K562 (cell line): ENCODE measurements around the gene HJV. TPM values are rescaled to one million over a fixed set of nuclear protein-coding genes. Genes with fewer than 3 reads are reported as not detected.
A peak's percentile ranks its signal among the peaks of the same experiment; 100 is the strongest.

Experiments used
- CREBBP ChIP-seq: IDR thresholded peaks from one replicate; pipeline ENCODE4 v1.6.1; 2012; ENCODE audit warnings: low read depth, mild to moderate bottlenecking, control low read depth, inconsistent platforms, low read length
- ID3 ChIP-seq, 2 experiments: fragments of 250-450 bp in 1 of 2; fragments of 450-650 bp in 1 of 2; sonication (Bioruptor Pico) in 1 of 2; IDR thresholded peaks; 2 replicates each; pipeline versions ENCODE4 v1.6.1 to v1.8.0; 2016 to 2021; ENCODE audit warnings: mild to moderate bottlenecking in 2 of 2, moderate library complexity in 2 of 2, missing compliant biosample characterization in 1 of 2, missing genetic modification characterization in 1 of 2
- IFI16 ChIP-seq: fragments of 250-450 bp; sonication (Bioruptor Pico); IDR thresholded peaks from 2 replicates; pipeline ENCODE4 v2.1.2; 2022; ENCODE audit warnings: mild to moderate bottlenecking, inconsistent platforms
- NCOA2 ChIP-seq, 2 experiments: fragments of 450-650 bp; IDR thresholded peaks; 2 replicates each; pipeline ENCODE4 v1.6.1; 2018; ENCODE audit warnings: mild to moderate bottlenecking in 2 of 2, moderate library complexity in 1 of 2; ENCODE audit not compliant: partially characterized antibody in 2 of 2
- RBFOX2 ChIP-seq: fragments of 200-400 bp; formaldehyde crosslinking; IDR thresholded peaks from 2 replicates; pipeline ENCODE4 v1.6.1; 2017; ENCODE audit warnings: low read depth, mild to moderate bottlenecking, low read length, moderate library complexity
- SFPQ ChIP-seq: fragments of 200-400 bp; formaldehyde crosslinking; IDR thresholded peaks from 2 replicates; pipeline ENCODE4 v1.6.1; 2017; ENCODE audit warnings: mild to moderate bottlenecking, low read depth, low read length, moderate library complexity
- SMARCE1 ChIP-seq: fragments of 450-650 bp; IDR thresholded peaks from 2 replicates; pipeline ENCODE4 v1.7.1; 2016; ENCODE audit warnings: mild to moderate bottlenecking
- THRAP3 ChIP-seq: fragments of 450-650 bp; IDR thresholded peaks from 2 replicates; pipeline ENCODE4 v1.6.1; 2016; ENCODE audit warnings: mild to moderate bottlenecking, inconsistent platforms, borderline replicate concordance
- U2AF2 ChIP-seq: fragments of 200-400 bp; formaldehyde crosslinking; optimal IDR thresholded peaks from 2 replicates; pipeline ENCODE3; 2017; ENCODE audit warnings: low read depth, mild to moderate bottlenecking, low read length
- ZNF12 ChIP-seq: sonication (generic); formaldehyde crosslinking; IDR thresholded peaks from 2 replicates; pipeline ENCODE4 v1.4.0; 2020; ENCODE audit warnings: mild to moderate bottlenecking, missing genetic modification reagents
- ZNF277 ChIP-seq: fragments of 250-450 bp; sonication (Bioruptor Pico); IDR thresholded peaks from 2 replicates; pipeline ENCODE4 v1.8.0; 2022; ENCODE audit warnings: inconsistent platforms, mild to moderate bottlenecking, moderate library complexity, borderline replicate concordance
- ZNF408 ChIP-seq: fragments of 250-450 bp; sonication (Bioruptor Pico); IDR thresholded peaks from 2 replicates; pipeline ENCODE4 v1.4.0; 2020; ENCODE audit warnings: low read depth, mild to moderate bottlenecking, moderate library complexity
- ZNF445 ChIP-seq: fragments of 250-450 bp; sonication (Bioruptor Pico); IDR thresholded peaks from 2 replicates; pipeline ENCODE4 v1.4.0; 2020; ENCODE audit warnings: low read depth, mild to moderate bottlenecking, moderate library complexity
- ZNF75A ChIP-seq: fragments of 450-650 bp; formaldehyde crosslinking; IDR thresholded peaks from 2 replicates; pipeline ENCODE4 v1.4.0; 2020; ENCODE audit warnings: mild to moderate bottlenecking
- polyA plus RNA-seq, 8 experiments: library from polyadenylated mRNA; depleted of rRNA in 4 of 8; stranded (reverse) in 5 of 8; unstranded in 3 of 8; fragments of >200 nt; fragmentation: Nextera tagmentation in 2 of 8; fragmentation: Illumina TruSeq in 1 of 8; extraction: Ambion mirVana in 2 of 8; extraction: Trizol in 1 of 8; gene quantifications; 2 replicates each; pipeline versions ENCODE4 v1.2.1 to v1.2.3, GENCODE V29; 2011 to 2014; ENCODE audit warnings: inconsistent platforms in 1 of 8, missing spikeins in 1 of 8
- total RNA-seq, 7 experiments: library from RNA; depleted of rRNA in 6 of 7; stranded (reverse); fragments of >200 nt in 6 of 7; fragmentation: Illumina TruSeq in 2 of 7; extraction: Trizol in 2 of 7; gene quantifications; 2 replicates each; pipeline versions ENCODE4 v1.2.1 to v1.2.3, GENCODE V29; 2011 to 2021; ENCODE audit warnings: low replicate concordance in 1 of 7
- TF ChIP-seq, protein P1 (sequence below): fragments of 250-450 bp; sonication (Bioruptor Pico); IDR thresholded peaks from 2 replicates; pipeline ENCODE4 v1.4.0; 2020; ENCODE audit warnings: borderline replicate concordance
- TF ChIP-seq, protein P2 (sequence below): sonication (generic); formaldehyde crosslinking; IDR thresholded peaks from 2 replicates; pipeline ENCODE4 v1.8.1; 2022; ENCODE audit warnings: missing genetic modification reagents
- TF ChIP-seq, protein P3 (sequence below): fragments of 450-650 bp; IDR thresholded peaks from 2 replicates; pipeline ENCODE4 v1.6.1; 2016; ENCODE audit warnings: low read depth, mild to moderate bottlenecking, moderate library complexity

Gene HJV
- total and polyA plus RNA-seq, 9 of the 15 experiments (the other 6 are each of a cell fraction or from before 2014, with no cell fraction given), result 1.0 to 6.6 (median 2.4) TPM

DNA sequence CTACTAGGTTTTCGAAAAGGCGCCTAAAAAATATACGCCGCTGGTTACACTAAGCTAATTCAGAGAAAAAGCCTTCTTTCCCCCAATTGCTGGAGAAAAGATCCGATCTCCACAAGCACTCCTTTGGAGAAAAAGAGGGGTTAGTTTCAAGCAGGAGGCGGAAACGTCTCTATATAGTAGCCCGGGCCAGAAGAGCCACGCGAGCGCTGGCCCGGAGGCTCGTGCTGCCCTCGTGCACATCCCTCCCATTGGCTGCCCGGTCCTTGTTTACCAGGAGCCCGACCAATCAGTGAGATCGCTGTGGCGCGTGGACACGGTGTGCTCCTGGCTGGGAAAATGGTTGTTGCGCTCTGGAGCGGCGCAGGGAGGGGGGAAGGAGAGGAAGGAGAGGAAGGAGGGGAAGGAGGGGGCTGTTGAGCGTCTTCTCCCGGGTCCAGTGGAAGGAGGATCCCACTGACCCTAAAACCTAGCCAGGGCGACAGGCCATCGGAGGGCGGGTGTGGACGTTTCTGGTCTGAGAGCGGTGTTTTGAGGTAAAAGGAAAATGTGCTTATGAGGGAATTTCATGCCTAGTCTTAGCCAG is 25.0 kb downstream of the HJV start, which contains the start of gene TXNIP (continued):
- TF ChIP-seq SFPQ (no peak), ID3 (CRISPR knock-in tag; IDR thresholded peaks at IDR 0.05) (no peak), ID3 (tag; IDR thresholded peaks at IDR 0.05) (no peak), RBFOX2 (peak; percentile 94), SMARCE1 (peak; percentile 56; the same call in 1 of the 2 replicates), IFI16 (no peak), ZNF75A (CRISPR knock-in tag) (0 out of 2 replicates have a peak, but pooled peaks have one; percentile 49), CREBBP (no peak), NCOA2 (IDR thresholded peaks at IDR 0.05; ENCODE audit: partially characterized antibody in 2 of 2) (no peak), THRAP3 (no peak), ZNF445 (no peak), ZNF277 (CRISPR knock-in tag) (no peak), U2AF2 (no peak), ZNF408 (CRISPR knock-in tag) (no peak), ZNF12 (CRISPR knock-in tag) (no peak)
- TF ChIP-seq, protein P1, sequence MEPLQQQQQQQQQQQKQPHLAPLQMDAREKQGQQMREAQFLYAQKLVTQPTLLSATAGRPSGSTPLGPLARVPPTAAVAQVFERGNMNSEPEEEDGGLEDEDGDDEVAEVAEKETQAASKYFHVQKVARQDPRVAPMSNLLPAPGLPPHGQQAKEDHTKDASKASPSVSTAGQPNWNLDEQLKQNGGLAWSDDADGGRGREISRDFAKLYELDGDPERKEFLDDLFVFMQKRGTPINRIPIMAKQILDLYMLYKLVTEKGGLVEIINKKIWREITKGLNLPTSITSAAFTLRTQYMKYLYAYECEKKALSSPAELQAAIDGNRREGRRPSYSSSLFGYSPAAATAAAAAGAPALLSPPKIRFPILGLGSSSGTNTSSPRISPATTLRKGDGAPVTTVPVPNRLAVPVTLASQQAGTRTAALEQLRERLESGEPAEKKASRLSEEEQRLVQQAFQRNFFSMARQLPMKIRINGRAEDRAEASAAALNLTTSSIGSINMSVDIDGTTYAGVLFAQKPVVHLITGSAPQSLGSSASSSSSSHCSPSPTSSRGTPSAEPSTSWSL, result no peak
- TF ChIP-seq, protein P2, sequence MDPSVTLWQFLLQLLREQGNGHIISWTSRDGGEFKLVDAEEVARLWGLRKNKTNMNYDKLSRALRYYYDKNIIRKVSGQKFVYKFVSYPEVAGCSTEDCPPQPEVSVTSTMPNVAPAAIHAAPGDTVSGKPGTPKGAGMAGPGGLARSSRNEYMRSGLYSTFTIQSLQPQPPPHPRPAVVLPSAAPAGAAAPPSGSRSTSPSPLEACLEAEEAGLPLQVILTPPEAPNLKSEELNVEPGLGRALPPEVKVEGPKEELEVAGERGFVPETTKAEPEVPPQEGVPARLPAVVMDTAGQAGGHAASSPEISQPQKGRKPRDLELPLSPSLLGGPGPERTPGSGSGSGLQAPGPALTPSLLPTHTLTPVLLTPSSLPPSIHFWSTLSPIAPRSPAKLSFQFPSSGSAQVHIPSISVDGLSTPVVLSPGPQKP (CRISPR knock-in tag), result no peak
- TF ChIP-seq, protein P3, sequence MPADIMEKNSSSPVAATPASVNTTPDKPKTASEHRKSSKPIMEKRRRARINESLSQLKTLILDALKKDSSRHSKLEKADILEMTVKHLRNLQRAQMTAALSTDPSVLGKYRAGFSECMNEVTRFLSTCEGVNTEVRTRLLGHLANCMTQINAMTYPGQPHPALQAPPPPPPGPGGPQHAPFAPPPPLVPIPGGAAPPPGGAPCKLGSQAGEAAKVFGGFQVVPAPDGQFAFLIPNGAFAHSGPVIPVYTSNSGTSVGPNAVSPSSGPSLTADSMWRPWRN, result peak; percentile 92
